Epithelial cell of esophagus (primary cell): Measurements from ENCODE around the gene KCNQ1OT1.
"Not testable (repeated sequence)": the region's sequence is repeated elsewhere in the genome, so short reads cannot be mapped to it uniquely, and the experiment has no call there.

Experiments
- DNase-seq: peaks from one replicate; pipeline ENCODE4 v3.0.0; 2010; ENCODE audit warnings: low read depth
- H3K4me3 ChIP-seq: 2 replicates; pipeline ENCODE4 v1.5.1; 2011; ENCODE audit warnings: mild to moderate bottlenecking, low read length, control low read depth
- CTCF ChIP-seq: IDR thresholded peaks from 2 replicates; pipeline ENCODE4 v1.5.1; 2011; ENCODE audit warnings: low read depth, mild to moderate bottlenecking, low read length, control low read depth, inconsistent platforms; ENCODE audit not compliant: insufficient read depth; ENCODE audit errors: missing control alignments

The KCNQ1OT1 gene

GRCh38 chr11:2645779-2646118 lies 54.0 kb downstream of the KCNQ1OT1 start:
- no peak for DNase-seq
- H3K4me3 ChIP-seq, result no peak overlapping the region
- no peak for TF ChIP-seq CTCF

GRCh38 chr11:2644844-2645778 lies 54.7 kb downstream of the KCNQ1OT1 start:
- DNase-seq, result no peak
- no peak overlapping the region for H3K4me3 ChIP-seq
- TF ChIP-seq CTCF, result no peak

- DNase-seq, result no peak
- H3K4me3 ChIP-seq, result no peak overlapping the region
- no peak for TF ChIP-seq CTCF
These were observed 56.0 kb downstream of the KCNQ1OT1 start for GRCh38 chr11:2643746-2644145.

GRCh38 chr11:2641623-2642022 lies 58.2 kb downstream of the KCNQ1OT1 start:
- DNase-seq, result no peak
- no peak for TF ChIP-seq CTCF
- H3K4me3 ChIP-seq, result no peak overlapping the region

- not testable (repeated sequence) for DNase-seq, H3K4me3 ChIP-seq
These were observed 60.0 kb downstream of the KCNQ1OT1 start for GRCh38 chr11:2639763-2640162.

- no peak for TF ChIP-seq CTCF
- no peak for DNase-seq
- H3K4me3 ChIP-seq, result no peak overlapping the region
These were observed 68.6 kb downstream of the KCNQ1OT1 start for GRCh38 chr11:2631161-2631560.

DNA sequence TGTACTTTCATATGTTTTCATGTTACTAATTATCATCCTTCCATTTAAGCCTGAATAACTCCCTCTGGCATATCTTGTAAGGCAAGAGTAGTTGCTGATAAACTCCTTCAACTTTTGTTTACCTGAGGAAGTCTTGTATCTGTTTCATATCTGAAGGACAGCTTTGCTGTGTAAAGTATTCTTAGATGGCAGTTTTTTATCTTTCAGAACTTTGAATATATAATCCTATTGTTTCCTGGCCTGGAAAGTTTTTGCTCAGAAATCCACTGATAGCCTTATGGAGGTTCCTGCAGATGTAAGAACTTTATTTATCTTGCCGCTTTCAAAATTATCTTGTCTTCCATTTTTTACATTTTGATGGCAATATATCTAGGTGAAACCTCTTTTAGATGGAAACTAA lies 69.1 kb downstream of the KCNQ1OT1 start:
- TF ChIP-seq CTCF, result no peak
- no peak for DNase-seq
- no peak overlapping the region for H3K4me3 ChIP-seq
